ENCODE results near the gene PTPRG.

- TF ChIP-seq CTCF (IDR thresholded peaks at IDR 0.05; ENCODE audit: low read depth, low read length, poor library complexity, severe bottlenecking) (no peak), EZH2phosphoT487 (IDR thresholded peaks at IDR 0.05; ENCODE audit: borderline replicate concordance, low read length) (no peak)
Observed at GRCh38 chr3:61629442-61629841, 68.1 kb downstream of the PTPRG start.

Measured in DOHH2 (cell line).